SK-N-SH (cell line): Measurements from ENCODE around the gene SNX8. TPM values are rescaled to one million over a fixed set of nuclear protein-coding genes. Genes with fewer than 3 reads are reported as not detected.

Experiments used
- CTCF ChIA-PET: fragments of 300-600, 350-600 bp; formaldehyde crosslinking; extraction: SDS; loops from one replicate; lab custom pipeline; 2021; lab: Yijun Ruan, JAX
- POLR2A ChIA-PET: fragments of 350-600 bp; sonication (Branson Sonifier 250); formaldehyde crosslinking; extraction: SDS; loops from one replicate; lab custom pipeline; 2020; ENCODE audit warnings: antibody characterized with exemption, inconsistent platforms; lab: Yijun Ruan, JAX
- DNase-seq: peaks from one replicate; pipeline ENCODE4 v3.0.0; 2012
- H2AFZ ChIP-seq: fragments of 200-600 bp; sonication (generic); 2 replicates; pipeline ENCODE4 v1.8.1; 2016; ENCODE audit warnings: antibody characterized with exemption, mild to moderate bottlenecking, low read depth
- H3F3A ChIP-seq: fragments of 200-600 bp; sonication (generic); replicated peaks from 2 replicates; pipeline ENCODE3; 2016; ENCODE audit warnings: antibody characterized with exemption, mild to moderate bottlenecking; ENCODE audit not compliant: insufficient read depth
- H3K27ac ChIP-seq, 2 experiments: fragments of 200-500 bp in 1 of 2; fragments of 200-600 bp in 1 of 2; sonication (Bioruptor generic) in 1 of 2; sonication (generic), shearing (Covaris generic) in 1 of 2; 2 replicates each; pipeline versions ENCODE4 v1.5.1 to v1.6.1; 2014 to 2016; ENCODE audit warnings: low read depth in 2 of 2, inconsistent platforms in 1 of 2, low read length in 1 of 2, mild to moderate bottlenecking in 1 of 2, mixed read lengths in 1 of 2
- H3K27me3 ChIP-seq: fragments of 200-600 bp; sonication (generic), shearing (Covaris generic); 2 replicates; pipeline ENCODE4 v1.6.1; 2016; ENCODE audit warnings: mixed run types; ENCODE audit not compliant: insufficient read depth
- H3K36me3 ChIP-seq, 2 experiments: fragments of 200-500 bp in 1 of 2; fragments of 200-600 bp in 1 of 2; sonication (Bioruptor generic) in 1 of 2; sonication (generic) in 1 of 2; replicated peaks in 1 of 2; 2 replicates each; pipeline versions ENCODE3 to v1.5.1; 2014 to 2016; ENCODE audit warnings: low read length in 1 of 2, mild to moderate bottlenecking in 1 of 2; ENCODE audit not compliant: insufficient read depth in 2 of 2, control insufficient read depth in 1 of 2
- H3K4me1 ChIP-seq, 2 experiments: fragments of 200-500 bp in 1 of 2; fragments of 200-600 bp in 1 of 2; sonication (Bioruptor generic) in 1 of 2; sonication (generic), shearing (Covaris generic) in 1 of 2; 2 replicates each; pipeline versions ENCODE4 v1.5.1 to v1.6.1; 2014 to 2016; ENCODE audit warnings: low read depth in 1 of 2, low read length in 1 of 2, mixed run types in 1 of 2; ENCODE audit not compliant: insufficient read depth in 2 of 2, control insufficient read depth in 1 of 2
- H3K4me2 ChIP-seq: fragments of 200-600 bp; sonication (generic), shearing (Covaris generic); 2 replicates; pipeline ENCODE4 v1.6.1; 2017; ENCODE audit warnings: mixed run types
- H3K4me3 ChIP-seq, 2 experiments: fragments of 200-500 bp in 1 of 2; fragments of 200-600 bp in 1 of 2; sonication (Bioruptor generic) in 1 of 2; sonication (generic), shearing (Covaris generic) in 1 of 2; 2 replicates each; pipeline versions ENCODE4 v1.5.1 to v1.8.1; 2014 to 2016; ENCODE audit warnings: low read depth in 2 of 2, inconsistent platforms in 1 of 2, low read length in 1 of 2, mild to moderate bottlenecking in 1 of 2, mixed read lengths in 1 of 2, moderate library complexity in 1 of 2
- H3K79me2 ChIP-seq: fragments of 200-600 bp; sonication (generic); 2 replicates; pipeline ENCODE4 v1.8.1; 2017; ENCODE audit warnings: mild to moderate bottlenecking; ENCODE audit not compliant: insufficient read depth
- H3K9ac ChIP-seq: fragments of 200-600 bp; sonication (generic); 2 replicates; pipeline ENCODE4 v1.6.1; 2017; ENCODE audit warnings: mixed run types
- H3K9me2 ChIP-seq: fragments of 200-600 bp; sonication (generic); 2 replicates; pipeline ENCODE4 v1.6.1; 2017; ENCODE audit warnings: mixed run types
- H3K9me3 ChIP-seq: fragments of 200-600 bp; sonication (generic); 2 replicates; pipeline ENCODE4 v1.6.1; 2017; ENCODE audit warnings: mixed run types, mild to moderate bottlenecking, moderate library complexity
- H4K20me1 ChIP-seq: fragments of 200-600 bp; sonication (generic); 2 replicates; pipeline ENCODE4 v1.6.1; 2017; ENCODE audit warnings: mild to moderate bottlenecking, mixed run types; ENCODE audit not compliant: insufficient read depth
- CHD2 ChIP-seq: fragments of 150-350 bp; IDR thresholded peaks from 2 replicates; pipeline ENCODE4 v1.6.1; 2018; ENCODE audit warnings: low read length; ENCODE audit not compliant: partially characterized antibody
- FOSL2 ChIP-seq: IDR thresholded peaks from 2 replicates; pipeline ENCODE4 v1.4.0; 2012; ENCODE audit warnings: low read depth, mild to moderate bottlenecking, moderate library complexity, borderline replicate concordance
- FOXJ3 ChIP-seq: sonication (generic); formaldehyde crosslinking; IDR thresholded peaks from 2 replicates; pipeline ENCODE4 v1.5.1; 2020; ENCODE audit warnings: mild to moderate bottlenecking, missing genetic modification reagents
- FOXM1 ChIP-seq: IDR thresholded peaks from 2 replicates; pipeline ENCODE4 v1.4.0; 2012; ENCODE audit warnings: low read depth, mild to moderate bottlenecking
- GATA2 ChIP-seq: sonication (generic); formaldehyde crosslinking; IDR thresholded peaks from 2 replicates; pipeline ENCODE4 v1.5.0; 2020; ENCODE audit warnings: mild to moderate bottlenecking, missing genetic modification reagents
- IRF3 ChIP-seq: fragments of 150-350 bp; IDR thresholded peaks from 2 replicates; pipeline ENCODE4 v1.6.1; 2016; ENCODE audit warnings: mild to moderate bottlenecking, low read depth, low read length
- MAX ChIP-seq: IDR thresholded peaks from 2 replicates; pipeline ENCODE4 v1.4.0; 2012; ENCODE audit warnings: low read depth
- POLR2AphosphoS5 ChIP-seq: IDR thresholded peaks from 2 replicates; pipeline ENCODE4 v1.6.1; 2012; ENCODE audit warnings: low read depth, low read length
- RFX5 ChIP-seq: IDR thresholded peaks from 2 replicates; pipeline ENCODE4 v1.6.1; 2012; ENCODE audit warnings: mild to moderate bottlenecking, improper control_type of control experiment, low read length
- RXRA ChIP-seq: IDR thresholded peaks from 2 replicates; pipeline ENCODE4 v1.4.0; 2012; ENCODE audit warnings: low read depth, mild to moderate bottlenecking, borderline replicate concordance
- TAF1 ChIP-seq: IDR thresholded peaks from 2 replicates; pipeline ENCODE4 v1.6.1; 2012; ENCODE audit warnings: low read depth, mild to moderate bottlenecking, low read length, moderate library complexity, borderline replicate concordance
- TCF12 ChIP-seq: IDR thresholded peaks from 2 replicates; pipeline ENCODE4 v1.4.0; 2012
- USF1 ChIP-seq: IDR thresholded peaks from 2 replicates; pipeline ENCODE4 v1.4.0; 2012; ENCODE audit warnings: low read depth, borderline replicate concordance
- ZBTB33 ChIP-seq: IDR thresholded peaks from 2 replicates; pipeline ENCODE4 v1.4.0; 2012; ENCODE audit warnings: low read depth, borderline replicate concordance
- WGBS: methylation state at CpG from one replicate; pipeline ENCODE4 v1.1.6; 2017; ENCODE audit warnings: low lambda C conversion rate; 5-methylcytosine and 5-hydroxymethylcytosine counted together
- polyA plus RNA-seq, 3 experiments: library from polyadenylated mRNA; depleted of rRNA; stranded (reverse); fragments of >200 nt; gene quantifications; 2 replicates each; pipeline ENCODE4 v1.2.3, GENCODE V29; 2012
- TF ChIP-seq, protein P1 (sequence below): IDR thresholded peaks from 2 replicates; pipeline ENCODE4 v1.6.1; 2012; ENCODE audit warnings: mild to moderate bottlenecking, low read depth, low read length, moderate library complexity

The SNX8 gene
- polyA plus RNA-seq, 1 of the 3 experiments (the other 2 are of a cell fraction), result 20.6 TPM

- Histone ChIP-seq H3K9ac (no peak overlapping the region), H3K27ac (no peak overlapping the region), H3K27me3 (no peaks in the 10 kb centered on the region), H2AFZ (no peak overlapping the region), H3K4me3 (no peak overlapping the region), H3K9me2 (no peaks in the 10 kb centered on the region), H3K36me3 (peaks cover 5 to 8% of the 10 kb centered on the region in 2 experiments), H3K9me3 (no peaks in the 10 kb centered on the region), H3F3A (no peaks in the 10 kb centered on the region), H3K79me2 (no peaks in the 10 kb centered on the region)
- ChIA-PET POLR2A (no interaction called here), CTCF (interaction anchor here (2.1 kb wide), 1 partner anchor 19 kb away, joined by 4 read pairs; no protein-coding TSS in a partner anchor)
- DNase-seq, result no peak
- 98% methylated on average over 23 of the region's 23 CpGs for WGBS
- TF ChIP-seq USF1, result no peak
- TF ChIP-seq TAF1, result no peak
- TF ChIP-seq TCF12, result no peak
- no peak for TF ChIP-seq RXRA
- TF ChIP-seq, all 33 proteins: peak for 0
- H4K20me1 ChIP-seq, result no peaks in the 10 kb centered on the region
- H3K4me1 ChIP-seq, result peaks cover 0 to 9% of the 10 kb centered on the region in 2 experiments; a peak in 1 of 4 replicates
- no peak overlapping the region for H3K4me2 ChIP-seq
These were observed 50.1 kb downstream of the SNX8 start for GRCh38 chr7:2264158-2264557.

DNA sequence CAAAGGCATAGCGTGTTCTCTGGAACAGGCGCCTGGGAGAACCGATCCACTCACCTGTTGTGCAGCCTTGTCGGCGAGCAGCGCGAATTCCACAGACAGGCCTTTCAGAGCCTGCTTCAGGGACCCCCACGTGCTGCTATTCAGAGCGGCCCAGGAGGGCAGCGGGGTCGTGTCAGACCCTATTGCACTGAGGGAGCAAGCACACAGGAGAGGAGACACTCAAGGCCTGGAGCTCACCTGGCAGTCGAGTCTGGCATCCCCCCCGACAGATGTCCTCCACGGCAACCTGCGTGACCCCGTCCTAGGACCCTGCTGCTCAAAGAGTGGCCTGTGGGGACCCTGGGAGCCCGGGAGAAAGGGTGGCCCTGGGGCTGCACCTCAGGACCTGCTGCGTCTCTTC, 51.1 kb downstream of the SNX8 start:
- H3K9me2 ChIP-seq, result no peaks in the 10 kb centered on the region
- POLR2A ChIA-PET, result no interaction called here
- no peaks in the 10 kb centered on the region for H3K27me3 ChIP-seq
- H3K9ac ChIP-seq, result no peak overlapping the region
- H3F3A ChIP-seq, result no peaks in the 10 kb centered on the region
- no peaks in the 10 kb centered on the region for H3K79me2 ChIP-seq
- H3K27ac ChIP-seq, result no peak overlapping the region
- DNase-seq, result no peak
- no peak overlapping the region for H3K4me3 ChIP-seq
- no peak overlapping the region for H2AFZ ChIP-seq
- WGBS, result 91% methylated on average over 15 of the region's 18 CpGs
- no peaks in the 10 kb centered on the region for H4K20me1 ChIP-seq
- H3K36me3 ChIP-seq, result peaks cover 5 to 8% of the 10 kb centered on the region in 2 experiments
- CTCF ChIA-PET, result interaction anchor here (1.1 to 4.0 kb wide), 3 partner anchors 10 to 85 kb away, joined by 3 to 19 read pairs (median 4); no protein-coding TSS in a partner anchor
- H3K4me2 ChIP-seq, result no peak overlapping the region
- H3K4me1 ChIP-seq, result peaks cover 0 to 9% of the 10 kb centered on the region in 2 experiments; a peak in 1 of 4 replicates
- TF ChIP-seq FOSL2 (no peak), TAF1 (no peak), POLR2AphosphoS5 (no peak), IRF3 (no peak), RFX5 (no peak), FOXJ3 (no peak), CHD2 (no peak), FOXM1 (no peak), GATA2 (no peak), MAX (no peak), ZBTB33 (no peak)
- TF ChIP-seq, protein P1, sequence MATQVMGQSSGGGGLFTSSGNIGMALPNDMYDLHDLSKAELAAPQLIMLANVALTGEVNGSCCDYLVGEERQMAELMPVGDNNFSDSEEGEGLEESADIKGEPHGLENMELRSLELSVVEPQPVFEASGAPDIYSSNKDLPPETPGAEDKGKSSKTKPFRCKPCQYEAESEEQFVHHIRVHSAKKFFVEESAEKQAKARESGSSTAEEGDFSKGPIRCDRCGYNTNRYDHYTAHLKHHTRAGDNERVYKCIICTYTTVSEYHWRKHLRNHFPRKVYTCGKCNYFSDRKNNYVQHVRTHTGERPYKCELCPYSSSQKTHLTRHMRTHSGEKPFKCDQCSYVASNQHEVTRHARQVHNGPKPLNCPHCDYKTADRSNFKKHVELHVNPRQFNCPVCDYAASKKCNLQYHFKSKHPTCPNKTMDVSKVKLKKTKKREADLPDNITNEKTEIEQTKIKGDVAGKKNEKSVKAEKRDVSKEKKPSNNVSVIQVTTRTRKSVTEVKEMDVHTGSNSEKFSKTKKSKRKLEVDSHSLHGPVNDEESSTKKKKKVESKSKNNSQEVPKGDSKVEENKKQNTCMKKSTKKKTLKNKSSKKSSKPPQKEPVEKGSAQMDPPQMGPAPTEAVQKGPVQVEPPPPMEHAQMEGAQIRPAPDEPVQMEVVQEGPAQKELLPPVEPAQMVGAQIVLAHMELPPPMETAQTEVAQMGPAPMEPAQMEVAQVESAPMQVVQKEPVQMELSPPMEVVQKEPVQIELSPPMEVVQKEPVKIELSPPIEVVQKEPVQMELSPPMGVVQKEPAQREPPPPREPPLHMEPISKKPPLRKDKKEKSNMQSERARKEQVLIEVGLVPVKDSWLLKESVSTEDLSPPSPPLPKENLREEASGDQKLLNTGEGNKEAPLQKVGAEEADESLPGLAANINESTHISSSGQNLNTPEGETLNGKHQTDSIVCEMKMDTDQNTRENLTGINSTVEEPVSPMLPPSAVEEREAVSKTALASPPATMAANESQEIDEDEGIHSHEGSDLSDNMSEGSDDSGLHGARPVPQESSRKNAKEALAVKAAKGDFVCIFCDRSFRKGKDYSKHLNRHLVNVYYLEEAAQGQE, result no peak
- H3K9me3 ChIP-seq, result no peaks in the 10 kb centered on the region
